ENCODE results near the gene CGNL1. TPM values are rescaled to one million over a fixed set of nuclear protein-coding genes. Genes with fewer than 3 reads are reported as not detected.

Gene CGNL1
- total RNA-seq, 2 donors from 2014 or later = 82.6 to 98.0 TPM

GRCh38 chr15:57592426-57592825 lies 216.1 kb downstream of the CGNL1 start:
- Histone ChIP-seq H3K27me3 (ENCODE audit: control insufficient read depth, insufficient read depth, low read length, poor library complexity, severe bottlenecking) (peaks cover 58% of the 10 kb centered on the region), H3K27ac (ENCODE audit: low read depth, low read length) (no peak overlapping the region), H3K36me3 (ENCODE audit: control insufficient read depth, insufficient read depth, low read length) (no peaks in the 10 kb centered on the region), H3K9ac (ENCODE audit: extremely low read depth, low read length, poor library complexity, severe bottlenecking) (no peak overlapping the region), H3K4me3 (ENCODE audit: low read length) (peak overlapping the region; percentile 65), H3K9me3 (ENCODE audit: control insufficient read depth, low read length) (no peaks in the 10 kb centered on the region), H3K4me1 (ENCODE audit: control insufficient read depth, insufficient read depth, low read length) (no peaks in the 10 kb centered on the region)
- Mint-ChIP-seq H3K4me3 (peak overlapping the region; percentile 46), H3K9me3 (no peaks in the 10 kb centered on the region), H3K4me1 (peaks cover 3% of the 10 kb centered on the region), H3K27ac (no peak overlapping the region), H3K36me3 (ENCODE audit: low read depth) (no peaks in the 10 kb centered on the region), H3K27me3 (ENCODE audit: insufficient read depth) (peaks cover 59% of the 10 kb centered on the region)
- DNase-seq = no peak
- no peak for TF ChIP-seq CTCF (conservative IDR thresholded peaks at IDR 0.05)
- 85 to 94% methylated on average over 3 to 5 of the region's 5 CpGs for WGBS, 2 experiments (ENCODE audit: insufficient coverage in 1 of 2, insufficient read length in 1 of 2)

- Histone ChIP-seq H3K9me3 (ENCODE audit: control insufficient read depth, low read length) (no peaks in the 10 kb centered on the region), H3K4me3 (ENCODE audit: low read length) (no peak overlapping the region), H3K9ac (ENCODE audit: extremely low read depth, low read length, poor library complexity, severe bottlenecking) (no peak overlapping the region), H3K36me3 (ENCODE audit: control insufficient read depth, insufficient read depth, low read length) (no peaks in the 10 kb centered on the region), H3K27me3 (ENCODE audit: control insufficient read depth, insufficient read depth, low read length, poor library complexity, severe bottlenecking) (peaks cover 55% of the 10 kb centered on the region), H3K4me1 (ENCODE audit: control insufficient read depth, insufficient read depth, low read length) (no peaks in the 10 kb centered on the region), H3K27ac (ENCODE audit: low read depth, low read length) (no peak overlapping the region)
- H3K27ac Mint-ChIP-seq = no peak overlapping the region
- H3K27me3 Mint-ChIP-seq (ENCODE audit: insufficient read depth) = peaks cover 56% of the 10 kb centered on the region
- H3K9me3 Mint-ChIP-seq = no peaks in the 10 kb centered on the region
- 95 to 98% methylated on average over 3 of the region's 5 CpGs for WGBS, 2 experiments (ENCODE audit: insufficient coverage in 1 of 2, insufficient read length in 1 of 2)
- DNase-seq = no peak
- no peaks in the 10 kb centered on the region for H3K36me3 Mint-ChIP-seq (ENCODE audit: low read depth)
- peak overlapping the region; percentile 46 for H3K4me3 Mint-ChIP-seq
- TF ChIP-seq CTCF (conservative IDR thresholded peaks at IDR 0.05) = no peak
- H3K4me1 Mint-ChIP-seq = peaks cover 3% of the 10 kb centered on the region
These were observed 216.6 kb downstream of the CGNL1 start for GRCh38 chr15:57592836-57593420.

GRCh38 chr15:57594479-57594878 lies 218.2 kb downstream of the CGNL1 start:
- Histone ChIP-seq H3K36me3 (ENCODE audit: control insufficient read depth, insufficient read depth, low read length) (no peaks in the 10 kb centered on the region), H3K4me1 (ENCODE audit: control insufficient read depth, insufficient read depth, low read length) (no peaks in the 10 kb centered on the region), H3K4me3 (ENCODE audit: low read length) (no peak overlapping the region), H3K27ac (ENCODE audit: low read depth, low read length) (no peak overlapping the region), H3K9ac (ENCODE audit: extremely low read depth, low read length, poor library complexity, severe bottlenecking) (no peak overlapping the region), H3K9me3 (ENCODE audit: control insufficient read depth, low read length) (no peaks in the 10 kb centered on the region), H3K27me3 (ENCODE audit: control insufficient read depth, insufficient read depth, low read length, poor library complexity, severe bottlenecking) (peaks cover 39% of the 10 kb centered on the region)
- no peak for DNase-seq
- no peaks in the 10 kb centered on the region for H3K9me3 Mint-ChIP-seq
- H3K27ac Mint-ChIP-seq = no peak overlapping the region
- no peak for TF ChIP-seq CTCF (conservative IDR thresholded peaks at IDR 0.05)
- 96 to 98% methylated on average over 6 of the region's 6 CpGs for WGBS, 2 experiments (ENCODE audit: insufficient coverage in 1 of 2, insufficient read length in 1 of 2)
- H3K36me3 Mint-ChIP-seq (ENCODE audit: low read depth) = no peaks in the 10 kb centered on the region
- H3K27me3 Mint-ChIP-seq (ENCODE audit: insufficient read depth) = peaks cover 43% of the 10 kb centered on the region
- peaks cover 3% of the 10 kb centered on the region for H3K4me1 Mint-ChIP-seq
- no peak overlapping the region for H3K4me3 Mint-ChIP-seq

Measured in endodermal cell (in vitro differentiated cells).